NCI-H128 (cell line): ENCODE measurements around the gene MACROD2.

Experiments used
- DNase-seq: peaks from one replicate; lab custom pipeline; 2025; ENCODE audit not compliant: unreplicated experiment; lab: John Stamatoyannopoulos, UW

The MACROD2 gene

GRCh38 chr20:14062171-14062570, 66.9 kb downstream of the MACROD2 start:
- no peak for DNase-seq

- no peak for DNase-seq
Observed at GRCh38 chr20:14062786-14063185, 67.5 kb downstream of the MACROD2 start.

DNA sequence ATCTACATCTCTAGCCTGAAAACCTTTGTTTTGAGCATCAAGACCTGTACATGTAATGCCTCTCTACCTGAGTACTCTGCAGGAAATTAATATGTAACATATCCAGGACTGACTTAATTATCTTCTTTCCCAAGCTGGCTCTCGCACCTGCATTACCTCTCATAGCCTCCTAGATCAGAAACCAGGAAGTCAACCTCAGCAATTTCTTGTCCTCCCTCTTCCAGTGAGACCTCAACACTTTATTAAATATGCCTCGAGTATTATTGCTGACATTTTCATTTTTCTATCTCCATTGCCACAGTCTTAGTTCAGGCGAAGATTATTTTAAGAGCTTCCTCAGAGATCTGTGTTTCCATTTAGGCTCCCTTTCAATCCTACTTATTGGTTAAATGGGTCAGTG, 69.0 kb downstream of the MACROD2 start:
- no peak for DNase-seq

- DNase-seq, result no peak
Observed at GRCh38 chr20:14064921-14065320, 69.6 kb downstream of the MACROD2 start.

DNA sequence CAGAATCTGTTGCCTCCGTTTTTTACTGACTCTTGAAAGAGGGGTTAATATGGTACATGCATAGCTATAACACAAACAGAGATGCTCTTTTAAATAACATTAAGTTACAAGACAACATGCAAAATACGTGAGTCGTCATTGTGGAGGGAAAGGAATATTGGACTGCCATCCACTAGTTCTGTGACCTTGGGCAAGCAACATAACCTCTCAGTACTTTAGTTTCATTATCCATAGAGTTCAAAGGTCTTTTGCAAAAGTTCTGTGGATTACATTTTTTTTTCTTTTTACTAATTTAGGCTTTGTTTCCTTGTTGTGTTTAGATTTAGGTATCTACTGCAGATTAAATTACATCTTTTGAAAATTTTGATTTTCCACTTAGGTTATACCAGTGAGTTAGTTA, 70.5 kb downstream of the MACROD2 start:
- DNase-seq, result no peak

DNA sequence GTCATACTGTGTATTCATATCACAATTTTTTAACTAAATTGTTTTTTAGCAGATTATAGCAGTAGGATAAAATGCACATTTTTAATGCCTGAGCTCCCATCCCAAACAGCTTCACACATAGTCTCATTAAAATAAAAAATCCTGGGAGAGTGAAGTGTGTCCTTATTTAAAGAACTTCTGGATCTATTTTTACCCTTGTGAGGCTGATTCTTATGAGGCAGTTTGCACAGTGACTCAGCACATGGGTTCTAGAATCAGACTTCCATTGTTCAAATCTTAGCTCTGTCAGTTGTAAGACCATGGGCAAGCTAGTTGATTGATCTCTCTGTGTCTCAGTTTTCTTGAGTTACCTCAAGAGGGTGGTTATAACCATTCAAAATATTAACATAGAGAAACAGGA, 72.3 kb downstream of the MACROD2 start:
- no peak for DNase-seq

- DNase-seq, result no peak
Observed at GRCh38 chr20:14069796-14070195, 74.5 kb downstream of the MACROD2 start.

DNA sequence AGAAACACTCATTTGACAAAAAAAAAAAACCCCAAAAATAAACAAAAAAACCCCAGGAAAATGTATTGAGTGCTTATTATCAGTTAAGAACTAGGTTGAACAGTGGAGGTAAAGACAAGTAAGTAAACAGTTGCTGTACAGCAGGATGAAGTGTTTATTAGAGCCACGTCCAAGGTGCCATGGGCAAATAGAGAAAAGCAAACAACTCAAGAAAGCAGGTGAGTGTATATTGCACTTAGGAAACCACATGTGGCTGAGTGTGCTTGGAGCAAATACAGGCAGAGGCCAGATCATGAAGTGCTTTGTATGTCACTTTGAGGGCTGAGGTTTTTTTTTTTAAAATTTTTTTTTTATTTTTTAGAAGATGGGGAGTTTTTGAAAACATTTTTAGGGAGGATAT, 98.3 kb downstream of the MACROD2 start:
- peak; percentile 53 for DNase-seq

DNA sequence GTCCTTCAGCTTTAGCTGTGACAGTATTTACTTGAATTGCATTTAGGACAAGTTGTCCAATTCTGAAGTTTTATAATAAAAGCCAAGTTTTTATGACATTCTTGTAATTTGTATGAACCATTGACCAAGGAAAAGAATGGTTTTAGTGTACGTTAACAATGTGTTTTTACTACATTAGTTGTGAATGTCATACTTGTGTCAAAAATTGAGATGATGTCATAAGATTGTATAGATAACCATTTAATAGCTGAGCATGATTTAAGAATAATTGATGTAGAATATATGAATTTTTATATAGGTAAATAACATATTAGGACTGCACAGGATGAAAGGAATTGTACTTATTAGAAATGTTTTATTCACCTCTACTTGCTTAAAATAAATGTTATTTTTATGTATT, 102.9 kb downstream of the MACROD2 start:
- DNase-seq, result no peak

DNA sequence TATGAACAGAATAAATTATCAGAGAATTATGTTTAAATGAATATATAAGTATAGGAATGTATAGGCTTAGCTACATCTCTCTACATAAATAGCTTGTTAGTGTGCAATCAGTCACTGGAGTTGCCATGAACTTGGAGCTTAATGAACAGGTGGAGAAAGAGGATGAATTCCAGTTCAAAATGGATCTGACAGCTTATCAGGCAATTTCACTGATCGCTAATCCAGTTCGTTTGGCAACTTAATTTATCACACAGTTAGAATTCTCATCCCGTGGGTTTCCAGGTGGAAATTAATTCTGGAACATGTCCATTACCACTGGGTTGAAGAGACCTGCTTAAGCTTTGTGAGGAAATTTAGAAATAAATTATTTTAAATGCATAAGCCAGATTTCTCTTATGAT, 118.1 kb downstream of the MACROD2 start:
- DNase-seq, result no peak

DNA sequence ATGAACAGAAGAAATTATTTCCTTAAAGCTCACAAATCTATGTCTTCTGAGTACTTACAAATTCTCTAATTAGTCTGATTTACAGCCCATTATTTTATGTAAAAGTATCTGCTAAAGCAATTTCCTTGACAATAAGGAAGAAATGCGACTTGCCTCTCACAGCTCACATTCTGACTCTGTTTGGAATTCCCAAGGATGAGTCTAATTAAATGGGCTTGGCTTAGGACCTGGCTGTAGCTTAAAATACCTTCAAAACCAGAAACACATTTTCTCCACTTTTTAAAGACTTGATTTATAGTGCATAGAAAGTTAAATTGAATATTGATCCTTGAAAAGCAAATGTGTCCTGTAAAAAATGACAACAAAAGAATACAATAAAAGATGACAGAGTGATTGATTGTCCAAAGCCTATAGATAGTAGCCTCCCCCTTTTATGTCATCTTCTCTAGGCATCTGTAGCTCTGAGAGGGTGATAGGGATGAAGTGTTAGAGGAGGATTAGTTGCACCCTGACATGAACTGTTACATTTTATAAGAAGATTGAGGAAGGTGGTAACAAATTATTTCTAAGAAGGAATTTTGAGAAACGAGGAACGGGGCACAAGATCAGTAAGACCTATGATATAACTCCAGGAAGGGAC, 118.9 kb downstream of the MACROD2 start:
- DNase-seq, result no peak

DNA sequence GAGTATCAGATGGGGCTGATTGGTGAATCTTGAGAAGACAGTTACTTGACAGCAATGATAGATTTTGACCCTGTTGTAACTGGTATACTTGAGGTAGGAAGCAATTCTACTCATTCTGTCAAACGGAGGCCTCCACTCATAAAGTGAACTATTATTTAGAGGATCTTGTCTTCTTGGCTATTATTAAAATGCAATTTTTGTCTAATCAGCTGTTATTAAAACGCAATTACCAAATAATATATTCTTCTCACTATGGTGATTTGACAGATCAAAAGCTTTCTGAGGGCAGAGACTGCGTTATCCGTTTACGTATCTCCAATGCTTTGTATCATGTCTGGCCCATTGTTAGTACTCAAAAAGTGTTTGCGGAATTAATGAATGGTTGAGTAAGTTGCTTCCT, 120.7 kb downstream of the MACROD2 start:
- no peak for DNase-seq

DNA sequence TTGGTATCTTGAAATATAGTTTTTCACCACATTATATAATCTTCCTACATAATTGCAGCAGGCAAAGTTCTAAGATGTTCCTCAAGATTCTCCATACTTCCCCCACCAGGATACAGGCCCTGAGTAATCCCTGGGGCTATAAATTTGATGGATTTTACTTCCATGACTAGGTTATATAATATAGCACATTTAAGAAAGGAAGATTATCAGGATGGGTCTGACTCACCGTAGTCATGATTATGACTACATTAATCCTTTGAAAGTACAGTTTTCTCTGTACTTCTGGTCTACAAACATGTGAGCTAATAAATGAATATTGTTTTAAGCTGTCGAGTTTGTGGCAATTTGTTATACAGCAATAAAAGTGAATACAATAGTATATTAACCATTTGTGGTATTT, 122.5 kb downstream of the MACROD2 start:
- DNase-seq, result no peak

- DNase-seq, result no peak
Observed at GRCh38 chr20:14126856-14127255, 131.5 kb downstream of the MACROD2 start.

DNA sequence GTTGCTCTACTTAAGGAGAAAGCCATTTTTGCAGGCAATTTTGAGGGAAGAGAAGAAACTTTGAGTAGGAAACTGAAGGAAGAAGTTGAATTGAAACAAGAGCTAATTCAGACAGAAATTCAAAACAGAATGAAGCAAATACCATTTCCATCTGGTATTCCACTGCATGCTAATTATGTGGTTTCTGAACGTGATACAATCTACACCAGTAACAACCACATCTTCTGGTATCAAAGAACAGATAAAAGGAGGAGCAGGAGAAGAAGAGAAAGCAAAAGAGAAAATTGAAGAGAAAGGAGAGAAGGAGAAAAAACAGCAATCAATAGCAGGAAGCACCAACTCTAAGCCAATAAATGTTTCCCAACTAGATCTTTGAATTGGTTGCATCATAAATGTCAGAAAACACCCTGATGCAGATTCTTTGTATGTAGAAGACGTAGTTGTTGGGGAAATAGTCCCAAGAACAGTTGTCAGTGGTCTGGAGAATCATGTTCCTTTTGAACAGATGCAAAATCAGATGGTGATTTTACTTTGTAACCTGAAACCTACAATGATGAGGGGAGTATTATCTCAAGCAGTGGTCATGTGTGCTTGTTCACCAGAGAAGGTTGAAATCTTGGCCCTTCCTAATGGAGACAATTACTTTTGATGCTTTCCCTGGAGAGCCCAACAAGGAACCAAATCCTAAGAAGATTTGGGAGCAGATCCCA, 132.4 kb downstream of the MACROD2 start:
- DNase-seq, result no peak

GRCh38 chr20:14134004-14134403, 138.7 kb downstream of the MACROD2 start:
- no peak for DNase-seq

DNA sequence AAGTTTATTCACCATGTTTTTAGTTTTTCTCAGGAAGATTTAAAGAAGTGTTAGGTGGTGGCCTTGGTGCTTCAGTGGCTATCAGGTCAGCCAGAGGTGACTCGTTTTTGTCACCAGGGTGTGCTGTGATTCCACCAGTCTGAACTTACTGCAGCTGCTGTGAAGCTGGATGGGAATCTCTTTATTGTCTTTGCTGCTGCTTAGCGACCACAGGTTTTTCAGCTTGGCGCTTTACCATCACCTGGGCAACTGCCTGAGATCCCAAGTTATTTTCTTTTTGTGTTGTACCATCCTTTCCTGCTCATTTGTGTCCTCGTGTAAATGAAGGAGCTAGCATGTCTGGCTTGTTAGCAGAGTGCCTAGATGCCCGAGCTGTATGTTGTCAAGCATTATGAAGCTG, 146.9 kb downstream of the MACROD2 start:
- DNase-seq, result peak; percentile 38

- DNase-seq, result no peak
Observed at GRCh38 chr20:14142964-14143627, 147.8 kb downstream of the MACROD2 start.

DNA sequence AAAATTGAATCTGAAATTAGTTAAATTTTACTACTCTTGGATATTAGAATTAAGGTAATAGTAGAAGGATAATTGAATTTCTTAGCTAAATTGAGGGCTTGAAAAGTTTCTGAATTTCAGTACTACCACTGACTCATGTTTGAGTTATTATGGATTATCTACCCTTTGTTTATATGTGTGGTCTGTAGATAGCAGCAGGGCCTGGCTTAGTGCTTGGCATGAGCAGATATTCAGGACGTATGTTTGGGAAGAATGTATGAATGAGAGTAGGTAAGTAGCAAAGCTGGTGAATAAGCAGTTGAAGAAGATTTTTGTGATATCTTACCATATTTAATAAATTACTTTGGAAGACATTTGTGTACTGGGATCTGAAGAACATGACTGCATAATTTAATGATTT, 152.7 kb downstream of the MACROD2 start:
- DNase-seq, result no peak

- no peak for DNase-seq
Observed at GRCh38 chr20:14155361-14155760, 160.0 kb downstream of the MACROD2 start.

DNA sequence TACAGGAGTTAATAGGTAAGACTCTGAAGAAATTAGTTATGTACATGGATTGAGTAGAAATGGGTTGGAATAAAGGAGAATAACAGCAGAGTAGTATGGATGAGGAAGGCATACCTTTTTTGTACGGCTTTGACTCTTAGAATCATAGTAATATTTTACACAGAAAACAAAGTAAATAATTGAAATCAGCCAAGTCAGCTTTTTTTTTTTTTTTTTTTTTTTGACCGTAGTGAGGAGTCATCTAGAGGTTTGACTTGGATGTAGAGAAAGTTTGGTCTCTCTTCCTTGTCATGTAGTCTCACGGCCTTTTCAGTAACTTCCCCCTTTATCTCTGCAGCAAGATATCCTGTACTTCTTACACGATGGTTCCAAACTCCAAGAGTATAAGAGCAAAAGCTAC, 183.2 kb downstream of the MACROD2 start:
- no peak for DNase-seq

GRCh38 chr20:14178952-14179351, 183.6 kb downstream of the MACROD2 start:
- DNase-seq, result no peak
